ENCODE data around the gene XKR8. TPM values are rescaled to one million over a fixed set of nuclear protein-coding genes. Genes with fewer than 3 reads are reported as not detected.
A peak's percentile ranks its signal among the peaks of the same experiment; 100 is the strongest.

The XKR8 gene
- total RNA-seq, 1 donor from 2014 or later = 20.1 TPM

GRCh38 chr1:27952147-27952546, 7.6 kb upstream of the XKR8 start:
- H3K27ac Mint-ChIP-seq (ENCODE audit: unreplicated experiment) = no peak overlapping the region
- no peak overlapping the region for H3K4me3 Mint-ChIP-seq (ENCODE audit: unreplicated experiment)
- no peak for DNase-seq (ENCODE audit: low spot score)
- no peaks in the 10 kb centered on the region for H3K9me3 Mint-ChIP-seq (ENCODE audit: unreplicated experiment)
- H3K27me3 Mint-ChIP-seq (ENCODE audit: unreplicated experiment) = peaks cover 2% of the 10 kb centered on the region
- TF ChIP-seq, protein P1, sequence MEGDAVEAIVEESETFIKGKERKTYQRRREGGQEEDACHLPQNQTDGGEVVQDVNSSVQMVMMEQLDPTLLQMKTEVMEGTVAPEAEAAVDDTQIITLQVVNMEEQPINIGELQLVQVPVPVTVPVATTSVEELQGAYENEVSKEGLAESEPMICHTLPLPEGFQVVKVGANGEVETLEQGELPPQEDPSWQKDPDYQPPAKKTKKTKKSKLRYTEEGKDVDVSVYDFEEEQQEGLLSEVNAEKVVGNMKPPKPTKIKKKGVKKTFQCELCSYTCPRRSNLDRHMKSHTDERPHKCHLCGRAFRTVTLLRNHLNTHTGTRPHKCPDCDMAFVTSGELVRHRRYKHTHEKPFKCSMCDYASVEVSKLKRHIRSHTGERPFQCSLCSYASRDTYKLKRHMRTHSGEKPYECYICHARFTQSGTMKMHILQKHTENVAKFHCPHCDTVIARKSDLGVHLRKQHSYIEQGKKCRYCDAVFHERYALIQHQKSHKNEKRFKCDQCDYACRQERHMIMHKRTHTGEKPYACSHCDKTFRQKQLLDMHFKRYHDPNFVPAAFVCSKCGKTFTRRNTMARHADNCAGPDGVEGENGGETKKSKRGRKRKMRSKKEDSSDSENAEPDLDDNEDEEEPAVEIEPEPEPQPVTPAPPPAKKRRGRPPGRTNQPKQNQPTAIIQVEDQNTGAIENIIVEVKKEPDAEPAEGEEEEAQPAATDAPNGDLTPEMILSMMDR (IDR thresholded peaks at IDR 0.05; ENCODE audit: unreplicated experiment) = no peak
- H3K4me1 Mint-ChIP-seq (ENCODE audit: unreplicated experiment) = no peaks in the 10 kb centered on the region
- peaks cover 3% of the 10 kb centered on the region for H3K36me3 Mint-ChIP-seq (ENCODE audit: low read depth, unreplicated experiment)

DNA sequence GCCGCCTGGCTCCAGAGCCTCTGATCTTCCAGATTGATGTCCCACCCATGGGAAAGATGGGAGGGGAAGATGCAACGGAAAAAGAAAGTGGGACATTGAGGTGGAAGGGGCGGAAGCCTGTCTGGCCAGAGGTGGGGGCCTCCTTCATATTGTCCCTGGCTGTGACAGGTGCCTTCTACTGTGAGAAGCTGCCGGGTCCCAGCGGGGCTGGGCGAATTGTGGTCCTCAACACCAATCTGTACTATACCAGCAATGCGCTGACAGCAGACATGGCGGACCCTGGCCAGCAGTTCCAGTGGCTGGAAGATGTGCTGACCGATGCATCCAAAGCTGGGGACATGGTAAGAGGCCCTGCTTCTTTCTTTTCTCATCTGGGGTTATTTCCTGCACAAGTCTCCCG, 5.6 kb upstream of the XKR8 start:
- Mint-ChIP-seq H3K27ac (ENCODE audit: unreplicated experiment) (no peak overlapping the region), H3K4me1 (ENCODE audit: unreplicated experiment) (peaks cover 3% of the 10 kb centered on the region), H3K36me3 (ENCODE audit: low read depth, unreplicated experiment) (peaks cover 3% of the 10 kb centered on the region), H3K4me3 (ENCODE audit: unreplicated experiment) (no peak overlapping the region), H3K27me3 (ENCODE audit: unreplicated experiment) (peaks cover 4% of the 10 kb centered on the region), H3K9me3 (ENCODE audit: unreplicated experiment) (no peaks in the 10 kb centered on the region)
- DNase-seq (ENCODE audit: low spot score) = no peak
- TF ChIP-seq, protein P1 (IDR thresholded peaks at IDR 0.05; ENCODE audit: unreplicated experiment) = no peak

GRCh38 chr1:27955076-27955475, 4.7 kb upstream of the XKR8 start:
- Mint-ChIP-seq H3K36me3 (ENCODE audit: low read depth, unreplicated experiment) (peaks cover 3% of the 10 kb centered on the region), H3K9me3 (ENCODE audit: unreplicated experiment) (no peaks in the 10 kb centered on the region), H3K27ac (ENCODE audit: unreplicated experiment) (peak overlapping the region; percentile 24), H3K27me3 (ENCODE audit: unreplicated experiment) (peaks cover 4% of the 10 kb centered on the region), H3K4me3 (ENCODE audit: unreplicated experiment) (no peak overlapping the region), H3K4me1 (ENCODE audit: unreplicated experiment) (peaks cover 6% of the 10 kb centered on the region)
- DNase-seq (ENCODE audit: low spot score) = no peak
- TF ChIP-seq, protein P1 (IDR thresholded peaks at IDR 0.05; ENCODE audit: unreplicated experiment) = no peak

- Mint-ChIP-seq H3K9me3 (ENCODE audit: unreplicated experiment) (no peaks in the 10 kb centered on the region), H3K4me1 (ENCODE audit: unreplicated experiment) (peaks cover 10% of the 10 kb centered on the region), H3K36me3 (ENCODE audit: low read depth, unreplicated experiment) (peaks cover 3% of the 10 kb centered on the region), H3K27me3 (ENCODE audit: unreplicated experiment) (peaks cover 4% of the 10 kb centered on the region), H3K27ac (ENCODE audit: unreplicated experiment) (no peak overlapping the region), H3K4me3 (ENCODE audit: unreplicated experiment) (no peak overlapping the region)
- DNase-seq (ENCODE audit: low spot score) = no peak
- TF ChIP-seq, protein P1 (IDR thresholded peaks at IDR 0.05; ENCODE audit: unreplicated experiment) = no peak
Observed at GRCh38 chr1:27956761-27957160, 3.0 kb upstream of the XKR8 start.

GRCh38 chr1:27957655-27958054, 2.1 kb upstream of the XKR8 start:
- Mint-ChIP-seq H3K27me3 (ENCODE audit: unreplicated experiment) (peaks cover 4% of the 10 kb centered on the region), H3K4me3 (ENCODE audit: unreplicated experiment) (no peak overlapping the region), H3K27ac (ENCODE audit: unreplicated experiment) (peak overlapping the region; percentile 3), H3K9me3 (ENCODE audit: unreplicated experiment) (no peaks in the 10 kb centered on the region), H3K4me1 (ENCODE audit: unreplicated experiment) (peaks cover 12% of the 10 kb centered on the region), H3K36me3 (ENCODE audit: low read depth, unreplicated experiment) (peaks cover 3% of the 10 kb centered on the region)
- DNase-seq (ENCODE audit: low spot score) = no peak
- TF ChIP-seq, protein P1 (IDR thresholded peaks at IDR 0.05; ENCODE audit: unreplicated experiment) = no peak

All from endothelial cell (in vitro differentiated cells).